Heart left ventricle (tissue), 16 donors: ENCODE results near the gene SORCS2. TPM values are rescaled to one million over a fixed set of nuclear protein-coding genes. Genes with fewer than 3 reads are reported as not detected.
A peak's percentile ranks its signal among the peaks of the same experiment; 100 is the strongest.

Experiments used
- ATAC-seq, 4 donors: fragments of 200-7000 bp; cut with Tn5 transposase; one replicate each; pipeline ENCODE4 v1.9.1; 2020 to 2022; ENCODE audit warnings: moderate library complexity in 4 of 4, mild to moderate bottlenecking in 3 of 4, moderate number of reproducible peaks in 1 of 4
- DNase-seq, 5 donors: peaks; one replicate each; pipeline ENCODE4 v3.0.0-alpha.2; 2020
- H3K27ac ChIP-seq, 12 donors: fragments of 200-600 bp; sonication (generic) in 4 of 12; one replicate each; pipeline versions ENCODE4 v1.5.0 to v1.8.0; 2016 to 2022; ENCODE audit warnings: mild to moderate bottlenecking in 2 of 12
- H3K27me3 ChIP-seq, 9 donors: fragments of 200-600 bp; sonication (generic) in 2 of 9; one replicate each; pipeline versions ENCODE4 v1.5.1 to v1.8.0; 2016 to 2022; ENCODE audit warnings: mild to moderate bottlenecking in 3 of 9
- H3K36me3 ChIP-seq, 9 donors: fragments of 200-600 bp; sonication (generic) in 2 of 9; one replicate each; pipeline versions ENCODE4 v1.5.0 to v1.8.0; 2018 to 2022; ENCODE audit warnings: mild to moderate bottlenecking in 2 of 9
- H3K4me1 ChIP-seq, 12 donors: fragments of 200-600 bp; sonication (generic) in 4 of 12; one replicate each; pipeline versions ENCODE4 v1.5.0 to v1.8.0; 2016 to 2022; ENCODE audit warnings: mild to moderate bottlenecking in 3 of 12
- H3K4me3 ChIP-seq, 12 donors: fragments of 200-600 bp; sonication (generic) in 4 of 12; one replicate each; pipeline versions ENCODE4 v1.5.0 to v1.8.0; 2017 to 2022; ENCODE audit warnings: mild to moderate bottlenecking in 9 of 12, moderate library complexity in 4 of 12
- H3K9me3 ChIP-seq, 12 donors: fragments of 200-600 bp; sonication (generic) in 4 of 12; one replicate each; pipeline versions ENCODE4 v1.5.0 to v1.8.0; 2016 to 2022; ENCODE audit warnings: mild to moderate bottlenecking in 1 of 12
- POLR2A ChIP-seq, 2 donors: fragments of 450-650 bp; IDR thresholded peaks; one replicate each; pipeline ENCODE4 v1.6.1; 2017; ENCODE audit warnings: antibody characterized with exemption in 2 of 2, mild to moderate bottlenecking in 2 of 2, moderate library complexity in 2 of 2
- WGBS, 4 donors: extraction: QIAGEN DNeasy Blood & Tissue Kit in 2 of 4; methylation state at CpG; one replicate each; pipeline versions ENCODE4 v1.1.5 to v1.1.7; 2013 to 2018; 5-methylcytosine and 5-hydroxymethylcytosine counted together
- intact Hi-C, 10 donors: fragments of 100-400 bp; cut with DNase I; formaldehyde crosslinking; loops; one replicate each; pipeline versions ENCODE4 v1.11.1 to v1.14.2; 2022
- polyA plus RNA-seq, 2 donors: library from polyadenylated mRNA; stranded (reverse); fragments of 200-250 nt; gene quantifications; one replicate each; pipeline ENCODE4 v1.2.3, GENCODE V29; 2013
- total RNA-seq, 9 donors: library from RNA; depleted of rRNA in 2 of 9; stranded (reverse); fragments of >200 nt in 2 of 9; fragmentation: NEBNext Ultra II Directional in 3 of 9; extraction: Animal tissue kit (Norgen Biotek cat#: 25700) in 3 of 9; gene quantifications; one replicate each; pipeline versions ENCODE4 v1.1.0 to v1.2.4, GENCODE V29; 2016 to 2023
- TF ChIP-seq, protein P1 (sequence below), 12 donors: fragments of 200-600 bp; sonication (generic) in 4 of 12; IDR thresholded peaks; one replicate each; pipeline versions ENCODE4 v1.5.0 to v1.8.0; 2018 to 2022; ENCODE audit warnings: antibody characterized with exemption in 12 of 12, mild to moderate bottlenecking in 5 of 12
- donor health status: ischemic (EF 13 %, LVEDD 7.1; RV severe dilation, severe dysfunction).
- donor health status: healthy with polysubstance abuse.
- donor health status: DM: no; HTN: yes; CAD: no.
- donor health status: DM: no; HTN: no; CAD: no.
- donor health status: ischemic (EF 25% LVEDD 6.9; RV normal size, moderate dysfunction).
- donor health status: ischemic (EF 25% LVEDD 5.7; RV mildly dilated, moderate dysfunction).
- donor health status: healthy.
- donor health status: DM: yes; HTN: yes; CAD: no.
- donor health status: ischemic (EF 35%, LVEDD 5.7; RV mildly dilated, moderate dysfunction).
- donor health status: nonischemic (EF 11% LVEDD 7.7; RV severe dilation, severe dysfunction).
- donor health status: DM: yes; HTN: yes; CAD: no.
- donor health status: PGD.
- donor health status: ischemic (EF 29% LVEDD 5.4; RV normal size, mild dysfunction).
- donor health status: nonischemic (EF 23%, LVEDD 6.1; RV moderate dilation, normal function).

SORCS2 gene
- total and polyA plus RNA-seq, 11 donors = 0.28 to 5.5 (median 2.4) TPM

DNA sequence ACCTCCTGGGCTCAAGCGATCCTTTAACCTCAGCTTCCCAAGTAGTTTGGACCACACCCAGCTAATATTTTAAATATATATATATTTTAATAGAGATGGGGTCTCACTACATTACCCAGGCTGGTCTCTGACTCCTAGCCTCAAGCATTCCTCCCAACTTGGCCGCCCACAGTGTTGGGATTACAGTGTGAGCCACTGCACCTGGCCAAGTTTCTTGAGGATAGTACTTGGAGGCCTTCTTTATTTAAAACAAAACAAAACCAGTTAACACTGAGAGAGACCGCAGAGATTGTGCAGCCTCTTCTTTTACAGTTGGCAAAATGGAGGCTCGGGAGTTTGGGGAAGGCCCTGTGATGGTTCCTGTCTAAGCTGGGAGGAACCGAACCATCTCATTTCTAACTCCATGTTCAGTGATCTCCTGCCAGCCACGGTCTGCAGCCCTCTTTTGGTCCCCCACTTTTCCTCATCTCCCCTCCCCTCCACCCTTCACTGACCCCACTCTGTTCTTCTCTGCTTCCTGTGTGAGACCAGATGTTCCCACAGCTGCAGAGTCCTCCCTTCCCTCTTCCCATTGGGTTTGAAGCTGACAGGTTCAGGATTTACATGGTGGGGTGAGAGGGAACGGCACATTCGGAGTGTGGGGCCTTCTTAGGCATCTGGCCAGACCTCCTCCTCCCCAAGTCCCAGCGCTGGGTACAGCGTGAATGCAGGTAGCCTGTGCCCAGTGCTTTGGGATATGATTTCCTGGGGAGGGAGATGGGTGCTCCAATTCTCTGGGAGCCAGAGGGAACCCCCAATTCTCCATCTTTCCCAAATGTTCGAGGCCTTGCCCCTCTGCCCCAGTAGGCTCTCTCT is 1.4 kb upstream of the SORCS2 start:
- Histone ChIP-seq H3K4me3 (no peak overlapping the region), H3K9me3 (no peaks in the 10 kb centered on the region), H3K36me3 (no peaks in the 10 kb centered on the region), H3K27me3 (peaks cover 10 to 65% (median 39%) of the 10 kb centered on the region in 9 donors), H3K27ac (no peak overlapping the region), H3K4me1 (peaks cover 0 to 21% (median 12%) of the 10 kb centered on the region in 12 donors)
- intact Hi-C loops = loop anchor here in 8 of 10 donors (2.0 to 10.0 kb wide), 11 partner anchors 89 to 794 kb away; no protein-coding TSS in a partner anchor
- DNase-seq (peak in 1 of 5 donors; percentile 4), ATAC-seq (no peak)
- WGBS, 4 donors = 84 to 90% (median 88%) methylated on average over 10 to 11 of the region's 11 CpGs
- TF ChIP-seq, protein P1, sequence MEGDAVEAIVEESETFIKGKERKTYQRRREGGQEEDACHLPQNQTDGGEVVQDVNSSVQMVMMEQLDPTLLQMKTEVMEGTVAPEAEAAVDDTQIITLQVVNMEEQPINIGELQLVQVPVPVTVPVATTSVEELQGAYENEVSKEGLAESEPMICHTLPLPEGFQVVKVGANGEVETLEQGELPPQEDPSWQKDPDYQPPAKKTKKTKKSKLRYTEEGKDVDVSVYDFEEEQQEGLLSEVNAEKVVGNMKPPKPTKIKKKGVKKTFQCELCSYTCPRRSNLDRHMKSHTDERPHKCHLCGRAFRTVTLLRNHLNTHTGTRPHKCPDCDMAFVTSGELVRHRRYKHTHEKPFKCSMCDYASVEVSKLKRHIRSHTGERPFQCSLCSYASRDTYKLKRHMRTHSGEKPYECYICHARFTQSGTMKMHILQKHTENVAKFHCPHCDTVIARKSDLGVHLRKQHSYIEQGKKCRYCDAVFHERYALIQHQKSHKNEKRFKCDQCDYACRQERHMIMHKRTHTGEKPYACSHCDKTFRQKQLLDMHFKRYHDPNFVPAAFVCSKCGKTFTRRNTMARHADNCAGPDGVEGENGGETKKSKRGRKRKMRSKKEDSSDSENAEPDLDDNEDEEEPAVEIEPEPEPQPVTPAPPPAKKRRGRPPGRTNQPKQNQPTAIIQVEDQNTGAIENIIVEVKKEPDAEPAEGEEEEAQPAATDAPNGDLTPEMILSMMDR (IDR thresholded peaks at IDR 0.05) = no peak
- no peak for TF ChIP-seq POLR2A (IDR thresholded peaks at IDR 0.05)

GRCh38 chr4:7191546-7192251 is 639 bp upstream of the SORCS2 start:
- peak overlapping the region in 5 of 12 donors; percentile 40 to 56 (median 51) for H3K4me3 ChIP-seq
- no peaks in the 10 kb centered on the region for H3K9me3 ChIP-seq
- intact Hi-C loops = loop anchor here (1.0 to 10.0 kb wide), 19 partner anchors 65 to 793 kb away; no protein-coding TSS in a partner anchor
- peaks cover 10 to 65% (median 39%) of the 10 kb centered on the region in 9 donors for H3K27me3 ChIP-seq
- H3K4me1 ChIP-seq = peaks cover 0 to 21% (median 12%) of the 10 kb centered on the region in 12 donors
- DNase-seq (peak in 1 of 5 donors; percentile 58), ATAC-seq (peak in 2 of 4 donors; percentile 4 to 6)
- H3K36me3 ChIP-seq = no peaks in the 10 kb centered on the region
- no peak overlapping the region for H3K27ac ChIP-seq
- WGBS, 4 donors = 60 to 68% (median 67%) methylated on average over 7 to 22 of the region's 22 CpGs
- no peak for TF ChIP-seq POLR2A (IDR thresholded peaks at IDR 0.05)
- TF ChIP-seq, protein P1 (IDR thresholded peaks at IDR 0.05) = no peak

- Histone ChIP-seq H3K9me3 (no peaks in the 10 kb centered on the region), H3K27ac (no peak overlapping the region), H3K4me1 (peaks cover 0 to 21% (median 12%) of the 10 kb centered on the region in 12 donors), H3K4me3 (peak overlapping the region; percentile 19 to 56 (median 44)), H3K36me3 (no peaks in the 10 kb centered on the region), H3K27me3 (peaks cover 3 to 54% (median 28%) of the 10 kb centered on the region in 9 donors)
- TF ChIP-seq, protein P1 (IDR thresholded peaks at IDR 0.05) = no peak
- no peak for TF ChIP-seq POLR2A (IDR thresholded peaks at IDR 0.05)
- ATAC-seq = peak in 2 of 4 donors; percentile 30 to 48
- intact Hi-C loops = loop anchor here (2.0 to 10.0 kb wide), 16 partner anchors 64 to 792 kb away; no protein-coding TSS in a partner anchor
- 4 to 8% (median 6%) methylated on average over 32 to 62 of the region's 62 CpGs for WGBS, 4 donors
- peak in 1 of 5 donors; percentile 65 for DNase-seq
Measured at GRCh38 chr4:7193030-7193958, 956 bp downstream of the SORCS2 start.
